K562 (cell line): ENCODE measurements around the gene ANP32B. TPM values are rescaled to one million over a fixed set of nuclear protein-coding genes. Genes with fewer than 3 reads are reported as not detected.
A peak's percentile ranks its signal among the peaks of the same experiment; 100 is the strongest.

Source experiments
- BHLHE40 ChIP-seq: IDR thresholded peaks from 2 replicates; pipeline ENCODE4 v1.6.1; 2011; ENCODE audit warnings: low read length, improper control_type of control experiment
- DMBX1 ChIP-seq: fragments of 250-450 bp; sonication (Bioruptor Pico); IDR thresholded peaks from 2 replicates; pipeline ENCODE4 v1.8.0; 2022; ENCODE audit warnings: inconsistent platforms, mild to moderate bottlenecking, moderate library complexity, borderline replicate concordance
- ETV1 ChIP-seq: fragments of 450-650 bp; conservative IDR thresholded peaks from 2 replicates; pipeline ENCODE4 v1.6.1; 2016; ENCODE audit warnings: missing genetic modification characterization, control low read depth, low read depth, missing compliant biosample characterization
- HEY1 ChIP-seq: fragments of 250-450 bp; sonication (Bioruptor Pico); IDR thresholded peaks from 2 replicates; pipeline ENCODE4 v1.5.0; 2020; ENCODE audit warnings: mild to moderate bottlenecking, moderate library complexity, borderline replicate concordance
- HNRNPLL ChIP-seq: fragments of 200-400 bp; formaldehyde crosslinking; IDR thresholded peaks from 2 replicates; pipeline ENCODE4 v1.6.1; 2017; ENCODE audit warnings: low read length, low read depth, mild to moderate bottlenecking; ENCODE audit not compliant: poor library complexity, severe bottlenecking
- HNRNPUL1 ChIP-seq: fragments of 200-400 bp; formaldehyde crosslinking; IDR thresholded peaks from 2 replicates; pipeline ENCODE4 v1.6.1; 2017; ENCODE audit warnings: low read length
- LCOR ChIP-seq: sonication (generic); formaldehyde crosslinking; IDR thresholded peaks from 2 replicates; pipeline ENCODE4 v1.8.0; 2022; ENCODE audit warnings: mild to moderate bottlenecking, missing genetic modification reagents
- MTF1 ChIP-seq: fragments of 250-450 bp; sonication (Bioruptor Pico); IDR thresholded peaks from 2 replicates; pipeline ENCODE4 v1.9.0; 2021; ENCODE audit warnings: moderate library complexity, mild to moderate bottlenecking, inconsistent platforms, borderline replicate concordance
- MYC ChIP-seq, 2 experiments: fragments of 250-450 bp in 1 of 2; sonication (Bioruptor Pico) in 1 of 2; IDR thresholded peaks; 2 replicates each; pipeline versions ENCODE4 v1.5.1 to v1.6.1; 2012 to 2021; ENCODE audit warnings: low read depth in 2 of 2, borderline replicate concordance in 1 of 2, improper control_type of control experiment in 1 of 2, low read length in 1 of 2, mild to moderate bottlenecking in 1 of 2, moderate library complexity in 1 of 2
- NCOA2 ChIP-seq, 2 experiments: fragments of 450-650 bp; IDR thresholded peaks; 2 replicates each; pipeline ENCODE4 v1.6.1; 2018; ENCODE audit warnings: mild to moderate bottlenecking in 2 of 2, moderate library complexity in 1 of 2; ENCODE audit not compliant: partially characterized antibody in 2 of 2
- NR2C1 ChIP-seq, 2 experiments: fragments of 450-650 bp; IDR thresholded peaks; 2 replicates each; pipeline ENCODE4 v1.6.1; 2017; ENCODE audit warnings: mild to moderate bottlenecking in 2 of 2, antibody characterized with exemption in 1 of 2, inconsistent platforms in 1 of 2, missing compliant biosample characterization in 1 of 2, missing genetic modification characterization in 1 of 2
- NR4A1 ChIP-seq, 2 experiments: fragments of 250-450 bp in 1 of 2; fragments of 450-650 bp in 1 of 2; sonication (Bioruptor Pico) in 1 of 2; IDR thresholded peaks; 2 replicates each; pipeline versions ENCODE4 v1.4.0 to v1.6.1; 2016 to 2020; ENCODE audit warnings: mild to moderate bottlenecking in 2 of 2, missing compliant biosample characterization in 1 of 2, missing genetic modification characterization in 1 of 2, moderate library complexity in 1 of 2
- PRMT5 ChIP-seq: sonication (generic); formaldehyde crosslinking; IDR thresholded peaks from 2 replicates; pipeline ENCODE4 v1.5.0; 2020; ENCODE audit warnings: missing genetic modification reagents
- SNRNP70 ChIP-seq: fragments of 200-400 bp; formaldehyde crosslinking; optimal IDR thresholded peaks from 2 replicates; pipeline ENCODE3; 2017; ENCODE audit warnings: low read depth, low read length
- TAF7 ChIP-seq: fragments of 450-650 bp; IDR thresholded peaks from 2 replicates; pipeline ENCODE4 v1.6.1; 2016; ENCODE audit warnings: missing genetic modification characterization, missing compliant biosample characterization
- ZKSCAN8 ChIP-seq: fragments of 200-800 bp; sonication (Bioruptor generic); IDR thresholded peaks from 2 replicates; pipeline ENCODE4 v1.6.1; 2016; ENCODE audit warnings: missing genetic modification characterization, missing compliant biosample characterization
- ZNF197 ChIP-seq: fragments of 200-800 bp; sonication (Bioruptor generic); IDR thresholded peaks from 2 replicates; pipeline ENCODE4 v1.6.1; 2016; ENCODE audit warnings: low read depth, missing genetic modification characterization, missing compliant biosample characterization
- ZNF644 ChIP-seq: fragments of 200-800 bp; sonication (Bioruptor generic); IDR thresholded peaks from 2 replicates; pipeline ENCODE4 v1.6.1; 2016; ENCODE audit warnings: low read depth, missing genetic modification characterization, missing compliant biosample characterization
- ZNF668 ChIP-seq: fragments of 250-450 bp; sonication (Bioruptor Pico); IDR thresholded peaks from 2 replicates; pipeline ENCODE4 v1.8.0; 2022; ENCODE audit warnings: mild to moderate bottlenecking, inconsistent platforms
- polyA plus RNA-seq, 8 experiments: library from polyadenylated mRNA; depleted of rRNA in 4 of 8; stranded (reverse) in 5 of 8; unstranded in 3 of 8; fragments of >200 nt; fragmentation: Nextera tagmentation in 2 of 8; fragmentation: Illumina TruSeq in 1 of 8; extraction: Ambion mirVana in 2 of 8; extraction: Trizol in 1 of 8; gene quantifications; 2 replicates each; pipeline versions ENCODE4 v1.2.1 to v1.2.3, GENCODE V29; 2011 to 2014; ENCODE audit warnings: inconsistent platforms in 1 of 8, missing spikeins in 1 of 8
- total RNA-seq, 7 experiments: library from RNA; depleted of rRNA in 6 of 7; stranded (reverse); fragments of >200 nt in 6 of 7; fragmentation: Illumina TruSeq in 2 of 7; extraction: Trizol in 2 of 7; gene quantifications; 2 replicates each; pipeline versions ENCODE4 v1.2.1 to v1.2.3, GENCODE V29; 2011 to 2021; ENCODE audit warnings: low replicate concordance in 1 of 7
- TF ChIP-seq, protein P1 (sequence below): sonication (generic); formaldehyde crosslinking; IDR thresholded peaks from 2 replicates; pipeline ENCODE4 v1.8.0; 2022; ENCODE audit warnings: mild to moderate bottlenecking, missing genetic modification reagents, borderline replicate concordance
- TF ChIP-seq, protein P2 (sequence below): fragments of 250-450 bp; sonication (Bioruptor Pico); IDR thresholded peaks from 2 replicates; pipeline ENCODE4 v1.9.0; 2021; ENCODE audit warnings: mild to moderate bottlenecking
- TF ChIP-seq, protein P3 (sequence below): fragments of 200-800 bp; sonication (Bioruptor generic); IDR thresholded peaks from 2 replicates; pipeline ENCODE4 v1.6.1; 2017; ENCODE audit warnings: missing genetic modification characterization, missing compliant biosample characterization

Gene ANP32B
- total and polyA plus RNA-seq, 9 of the 15 experiments (the other 6 are each of a cell fraction or from before 2014, with no cell fraction given): 68.9 to 815 (median 141) TPM

DNA sequence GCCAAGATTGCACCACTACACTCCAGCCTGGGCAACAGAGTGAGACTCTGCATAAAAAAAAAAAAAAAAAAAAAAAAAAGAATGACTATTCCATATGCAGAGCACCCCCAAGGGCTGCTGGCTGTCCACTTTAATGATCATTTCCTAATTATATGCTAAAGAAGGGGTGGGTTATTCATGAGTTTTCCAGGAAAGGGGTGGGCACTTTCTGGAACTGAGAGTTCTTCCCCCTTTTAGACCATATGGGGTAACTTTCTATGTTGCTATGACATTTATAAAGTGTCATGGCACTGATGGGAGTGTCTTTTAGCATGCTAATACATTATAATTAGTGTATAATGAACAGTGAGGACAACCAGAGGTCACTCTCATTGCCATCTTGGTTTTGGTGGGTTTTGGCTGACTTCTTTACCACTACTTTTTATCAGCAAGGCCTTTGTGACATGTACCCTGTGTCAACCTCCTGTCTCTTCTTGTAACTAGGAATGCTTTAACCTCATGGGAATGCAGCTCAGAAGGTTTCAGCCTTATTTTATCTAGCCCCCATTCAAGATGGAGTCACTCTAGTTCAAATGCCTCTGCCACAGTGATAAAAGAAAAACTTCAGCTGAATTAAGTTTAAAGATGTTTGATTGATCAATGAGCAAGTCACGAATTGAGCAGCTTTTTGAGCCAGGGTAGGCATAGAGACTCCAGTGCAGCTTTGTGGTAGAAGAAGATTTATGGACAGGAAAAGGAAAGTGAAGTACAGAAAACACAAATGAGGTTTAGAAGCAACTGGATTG lies 66.3 kb downstream of the ANP32B start (continued):
- TF ChIP-seq MYC (IDR thresholded peaks at IDR 0.05; ENCODE audit: low read depth, low read length) (no peak), MYC (CRISPR knock-in tag; IDR thresholded peaks at IDR 0.05; ENCODE audit: borderline replicate concordance, low read depth) (no peak), MTF1 (CRISPR knock-in tag) (no peak), ZNF197 (CRISPR knock-in tag) (peak; percentile 79; the same call in 1 of the 2 replicates), ETV1 (tag) (peak; percentile 58; the same call in 1 of the 2 replicates), PRMT5 (CRISPR knock-in tag) (no peak), SNRNP70 (no peak), ZNF668 (CRISPR knock-in tag) (peak; percentile 95), DMBX1 (CRISPR knock-in tag) (peak; percentile 96), LCOR (CRISPR knock-in tag) (no peak), BHLHE40 (no peak), HNRNPLL (no peak), ZKSCAN8 (CRISPR knock-in tag) (no peak; the same call in 1 of the 2 replicates), ZNF644 (peak; percentile 87), HNRNPUL1 (no peak), TAF7 (tag) (peak; percentile 71), NR4A1 (CRISPR knock-in tag; IDR thresholded peaks at IDR 0.05) (peak; percentile 67; the same call in 1 of the 2 replicates), NR4A1 (tag; IDR thresholded peaks at IDR 0.05) (peak; percentile 97), NCOA2 (IDR thresholded peaks at IDR 0.05; ENCODE audit: partially characterized antibody in 2 of 2) (no peak), HEY1 (CRISPR knock-in tag) (no peak), NR2C1 (IDR thresholded peaks at IDR 0.05) (no peak), NR2C1 (tag; IDR thresholded peaks at IDR 0.05) (peak; percentile 88)
- TF ChIP-seq, protein P1, sequence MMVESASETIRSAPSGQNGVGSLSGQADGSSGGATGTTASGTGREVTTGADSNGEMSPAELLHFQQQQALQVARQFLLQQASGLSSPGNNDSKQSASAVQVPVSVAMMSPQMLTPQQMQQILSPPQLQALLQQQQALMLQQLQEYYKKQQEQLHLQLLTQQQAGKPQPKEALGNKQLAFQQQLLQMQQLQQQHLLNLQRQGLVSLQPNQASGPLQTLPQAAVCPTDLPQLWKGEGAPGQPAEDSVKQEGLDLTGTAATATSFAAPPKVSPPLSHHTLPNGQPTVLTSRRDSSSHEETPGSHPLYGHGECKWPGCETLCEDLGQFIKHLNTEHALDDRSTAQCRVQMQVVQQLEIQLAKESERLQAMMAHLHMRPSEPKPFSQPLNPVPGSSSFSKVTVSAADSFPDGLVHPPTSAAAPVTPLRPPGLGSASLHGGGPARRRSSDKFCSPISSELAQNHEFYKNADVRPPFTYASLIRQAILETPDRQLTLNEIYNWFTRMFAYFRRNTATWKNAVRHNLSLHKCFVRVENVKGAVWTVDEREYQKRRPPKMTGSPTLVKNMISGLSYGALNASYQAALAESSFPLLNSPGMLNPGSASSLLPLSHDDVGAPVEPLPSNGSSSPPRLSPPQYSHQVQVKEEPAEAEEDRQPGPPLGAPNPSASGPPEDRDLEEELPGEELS (CRISPR knock-in tag): no peak
- TF ChIP-seq, protein P2, sequence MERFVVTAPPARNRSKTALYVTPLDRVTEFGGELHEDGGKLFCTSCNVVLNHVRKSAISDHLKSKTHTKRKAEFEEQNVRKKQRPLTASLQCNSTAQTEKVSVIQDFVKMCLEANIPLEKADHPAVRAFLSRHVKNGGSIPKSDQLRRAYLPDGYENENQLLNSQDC (CRISPR knock-in tag): no peak
- TF ChIP-seq, protein P3, sequence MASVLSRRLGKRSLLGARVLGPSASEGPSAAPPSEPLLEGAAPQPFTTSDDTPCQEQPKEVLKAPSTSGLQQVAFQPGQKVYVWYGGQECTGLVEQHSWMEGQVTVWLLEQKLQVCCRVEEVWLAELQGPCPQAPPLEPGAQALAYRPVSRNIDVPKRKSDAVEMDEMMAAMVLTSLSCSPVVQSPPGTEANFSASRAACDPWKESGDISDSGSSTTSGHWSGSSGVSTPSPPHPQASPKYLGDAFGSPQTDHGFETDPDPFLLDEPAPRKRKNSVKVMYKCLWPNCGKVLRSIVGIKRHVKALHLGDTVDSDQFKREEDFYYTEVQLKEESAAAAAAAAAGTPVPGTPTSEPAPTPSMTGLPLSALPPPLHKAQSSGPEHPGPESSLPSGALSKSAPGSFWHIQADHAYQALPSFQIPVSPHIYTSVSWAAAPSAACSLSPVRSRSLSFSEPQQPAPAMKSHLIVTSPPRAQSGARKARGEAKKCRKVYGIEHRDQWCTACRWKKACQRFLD (CRISPR knock-in tag): peak; percentile 64; the same call in 1 of the 2 replicates
